Measurements from ENCODE around the gene EMILIN3. TPM values are rescaled to one million over a fixed set of nuclear protein-coding genes. Genes with fewer than 3 reads are reported as not detected.

Gene EMILIN3
- total and polyA plus RNA-seq, 2 donors (not counting 3 experiments of a cell fraction or from before 2014, with no cell fraction given), result 0.15 TPM; not detected in 1

GRCh38 chr20:41371371-41371770, 4.8 kb upstream of the EMILIN3 start:
- Histone ChIP-seq H3K36me3 (ENCODE audit: control insufficient read depth in 2 of 2, extremely low read depth in 1 of 2, insufficient read depth in 2 of 2, low read length in 2 of 2) (no peaks in the 10 kb centered on the region), H3K9me3 (replicated peaks; ENCODE audit: control insufficient read depth, insufficient read depth, low read length) (no peaks in the 10 kb centered on the region), H3K4me1 (ENCODE audit: control insufficient read depth, extremely low read depth, insufficient read depth, low read length) (no peaks in the 10 kb centered on the region), H2AFZ (ENCODE audit: low read depth, low read length) (no peak overlapping the region), H3K27me3 (ENCODE audit: control insufficient read depth in 2 of 2, insufficient read depth in 2 of 2, low read length in 2 of 2) (peaks cover 15 to 18% of the 10 kb centered on the region in 2 experiments), H3K9ac (replicated peaks; ENCODE audit: extremely low read depth, insufficient read depth, low read length) (no peak overlapping the region), H4K20me1 (replicated peaks; ENCODE audit: control insufficient read depth, extremely low read depth, insufficient read depth, low read length) (no peaks in the 10 kb centered on the region), H3K79me2 (ENCODE audit: control insufficient read depth, insufficient read depth, low read length) (no peaks in the 10 kb centered on the region), H3K4me2 (ENCODE audit: insufficient read depth, low read length) (no peak overlapping the region), H3K4me3 (replicated peaks in 1 of 3; ENCODE audit: insufficient read depth in 1 of 3, low read depth in 1 of 3, low read length in 3 of 3) (no peak overlapping the region), H3K27ac (ENCODE audit: insufficient read depth, low read depth, low read length) (no peak overlapping the region), H3K9me1 (replicated peaks; ENCODE audit: control insufficient read depth, extremely low read depth, insufficient read depth, low read length) (no peaks in the 10 kb centered on the region)
- ChIA-PET POLR2A (no interaction called here), CTCF (interaction anchor here (1.0 to 1.1 kb wide), 2 partner anchors 39 to 236 kb away, joined by 3 to 4 read pairs; no protein-coding TSS in a partner anchor)
- DNase-seq (ENCODE audit: low read depth, low spot score) (no peak), FAIRE-seq (no peak)
- TF ChIP-seq FOS (IDR thresholded peaks at IDR 0.05; ENCODE audit: borderline replicate concordance, insufficient read depth, low read length) (no peak), MYC (IDR thresholded peaks at IDR 0.05; ENCODE audit: low read depth, low read length) (no peak), CTCF (IDR thresholded peaks at IDR 0.05; ENCODE audit: extremely low read depth in 1 of 2, insufficient read depth in 1 of 2, low read depth in 1 of 2, low read length in 2 of 2) (no peak), POLR2AphosphoS5 (IDR thresholded peaks at IDR 0.05; ENCODE audit: insufficient read depth, low read depth, low read length) (no peak), GATA2 (IDR thresholded peaks at IDR 0.05; ENCODE audit: insufficient read depth, insufficient read length, low read depth, low read length) (no peak), EZH2 (IDR thresholded peaks at IDR 0.05; ENCODE audit: borderline replicate concordance, low read depth, low read length, severe bottlenecking) (no peak), POLR2A (IDR thresholded peaks at IDR 0.05; ENCODE audit: low read depth, low read length) (no peak), JUN (IDR thresholded peaks at IDR 0.05; ENCODE audit: borderline replicate concordance, insufficient read depth, insufficient read length, low read depth) (no peak)
- TF ChIP-seq, protein P1, sequence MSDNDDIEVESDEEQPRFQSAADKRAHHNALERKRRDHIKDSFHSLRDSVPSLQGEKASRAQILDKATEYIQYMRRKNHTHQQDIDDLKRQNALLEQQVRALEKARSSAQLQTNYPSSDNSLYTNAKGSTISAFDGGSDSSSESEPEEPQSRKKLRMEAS (IDR thresholded peaks at IDR 0.05; ENCODE audit: insufficient read depth, insufficient read length), result no peak
- no TSS peak for BruUV-seq (replicated peaks)
- dilution Hi-C loops (cut with MboI; ENCODE audit: extremely low pct_ligation_motif_present, low sequenced_read_pairs), result no loop called here
- intact Hi-C loops (cut with micrococcal nuclease), result no loop called here
